OCI-LY3 (cell line): ENCODE results near the gene OSBPL2.

ENCODE experiments used
- H2AFZ ChIP-seq: fragments of 200-600, 300-600 bp; shearing (Covaris generic); 2 replicates; pipeline ENCODE4 v1.6.0; 2014; ENCODE audit warnings: antibody characterized with exemption, low read depth, low read length
- H3K27ac ChIP-seq: fragments of 200-600, 300-600 bp; sonication (generic); 2 replicates; pipeline ENCODE4 v1.5.1; 2014; ENCODE audit warnings: mild to moderate bottlenecking, low read length, moderate library complexity, mixed read lengths
- H3K27me3 ChIP-seq: fragments of 200-600, 300-600 bp; sonication (generic); 2 replicates; pipeline ENCODE4 v1.6.1; 2014; ENCODE audit warnings: low read depth, low read length, mixed read lengths
- H3K36me3 ChIP-seq: fragments of 200-600, 300-600 bp; sonication (generic); replicated peaks from 2 replicates; pipeline ENCODE3; 2014; ENCODE audit warnings: low read depth, low read length, mixed read lengths
- H3K4me1 ChIP-seq: fragments of 300-600, 200-600 bp; sonication (generic); 2 replicates; pipeline ENCODE4 v1.6.1; 2014; ENCODE audit warnings: low read length, mixed read lengths
- H3K4me2 ChIP-seq: fragments of 200-600, 300-600 bp; sonication (generic); 2 replicates; pipeline ENCODE4 v1.6.1; 2014; ENCODE audit warnings: low read length, mixed read lengths
- H3K4me3 ChIP-seq: fragments of 300-600, 200-600 bp; sonication (generic); 2 replicates; pipeline ENCODE4 v1.5.1; 2014; ENCODE audit warnings: antibody characterized with exemption, mild to moderate bottlenecking, low read length, moderate library complexity
- H3K79me2 ChIP-seq: fragments of 300-600, 200-600 bp; shearing (Covaris generic); 2 replicates; pipeline ENCODE4 v1.6.1; 2014; ENCODE audit warnings: mild to moderate bottlenecking, low read length, mixed read lengths
- H3K9ac ChIP-seq: fragments of 300-600, 200-600 bp; shearing (Covaris generic); 2 replicates; pipeline ENCODE4 v1.6.0; 2014; ENCODE audit warnings: mild to moderate bottlenecking, low read length, moderate library complexity
- H3K9me3 ChIP-seq: fragments of 200-600, 300-600 bp; shearing (Covaris generic); 2 replicates; pipeline ENCODE4 v1.6.1; 2014; ENCODE audit warnings: low read length, mixed read lengths; ENCODE audit not compliant: insufficient read depth
- H4K20me1 ChIP-seq: fragments of 200-600, 300-600 bp; sonication (generic); 2 replicates; pipeline ENCODE4 v1.6.1; 2016; ENCODE audit warnings: low read length, mixed read lengths; ENCODE audit not compliant: insufficient read depth
- EZH2phosphoT487 ChIP-seq: fragments of 200-600 bp; shearing (Covaris generic); IDR thresholded peaks from 2 replicates; pipeline ENCODE4 v1.6.1; 2018; ENCODE audit warnings: antibody characterized with exemption, mixed run types, low read depth
- TF ChIP-seq, protein P1 (sequence below): fragments of 200-600, 300-600 bp; sonication (generic); IDR thresholded peaks from 2 replicates; pipeline ENCODE4 v1.5.1; 2014; ENCODE audit warnings: antibody characterized with exemption, low read length, low read depth

Gene OSBPL2

DNA sequence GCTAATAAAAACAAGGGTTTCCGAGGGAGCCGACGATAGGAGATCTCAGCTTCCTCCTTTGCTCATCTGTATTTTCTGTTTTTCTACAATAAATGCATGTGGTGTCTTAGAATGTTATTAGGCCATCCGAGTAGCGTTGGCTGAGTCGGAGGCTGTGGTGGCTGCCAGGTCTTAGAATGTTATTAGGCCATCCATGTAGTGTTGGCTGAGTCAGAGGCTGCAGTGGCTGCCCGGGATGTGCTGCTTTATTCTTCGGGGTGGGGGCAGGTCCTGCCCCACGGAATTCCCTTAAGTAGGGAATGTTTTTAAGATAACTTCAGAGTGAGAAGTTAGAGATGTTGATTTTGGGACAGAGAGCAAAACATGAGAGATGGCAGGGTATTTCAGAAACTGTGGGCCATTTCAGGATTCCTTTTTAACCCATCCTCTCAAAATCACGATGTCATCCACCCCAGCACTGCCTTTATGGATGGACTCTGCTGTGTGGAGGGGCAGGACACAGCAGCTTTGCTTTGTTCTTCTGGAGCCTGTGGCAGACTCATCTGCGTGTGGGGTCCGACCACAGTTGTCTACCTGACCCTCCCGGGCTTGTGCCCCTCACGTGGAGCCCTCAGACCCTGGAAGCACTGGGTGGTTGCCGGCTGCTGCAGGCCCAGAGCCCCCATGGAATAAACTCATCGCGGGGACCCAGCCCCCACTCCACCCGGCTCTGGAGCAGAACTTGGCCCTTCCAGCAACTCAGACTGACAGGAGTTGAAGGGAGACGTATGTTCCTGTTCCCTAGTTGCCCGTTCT, 20.4 kb downstream of the OSBPL2 start:
- Histone ChIP-seq H3K36me3 (peaks cover 13% of the 10 kb centered on the region), H2AFZ (no peak overlapping the region), H3K79me2 (peaks cover 5% of the 10 kb centered on the region), H3K4me1 (no peaks in the 10 kb centered on the region), H3K27me3 (no peaks in the 10 kb centered on the region), H3K9me3 (no peaks in the 10 kb centered on the region), H3K27ac (no peak overlapping the region), H4K20me1 (peaks cover 28% of the 10 kb centered on the region), H3K4me3 (no peak overlapping the region), H3K9ac (no peak overlapping the region), H3K4me2 (no peak overlapping the region)
- TF ChIP-seq EZH2phosphoT487 = no peak
- TF ChIP-seq, protein P1, sequence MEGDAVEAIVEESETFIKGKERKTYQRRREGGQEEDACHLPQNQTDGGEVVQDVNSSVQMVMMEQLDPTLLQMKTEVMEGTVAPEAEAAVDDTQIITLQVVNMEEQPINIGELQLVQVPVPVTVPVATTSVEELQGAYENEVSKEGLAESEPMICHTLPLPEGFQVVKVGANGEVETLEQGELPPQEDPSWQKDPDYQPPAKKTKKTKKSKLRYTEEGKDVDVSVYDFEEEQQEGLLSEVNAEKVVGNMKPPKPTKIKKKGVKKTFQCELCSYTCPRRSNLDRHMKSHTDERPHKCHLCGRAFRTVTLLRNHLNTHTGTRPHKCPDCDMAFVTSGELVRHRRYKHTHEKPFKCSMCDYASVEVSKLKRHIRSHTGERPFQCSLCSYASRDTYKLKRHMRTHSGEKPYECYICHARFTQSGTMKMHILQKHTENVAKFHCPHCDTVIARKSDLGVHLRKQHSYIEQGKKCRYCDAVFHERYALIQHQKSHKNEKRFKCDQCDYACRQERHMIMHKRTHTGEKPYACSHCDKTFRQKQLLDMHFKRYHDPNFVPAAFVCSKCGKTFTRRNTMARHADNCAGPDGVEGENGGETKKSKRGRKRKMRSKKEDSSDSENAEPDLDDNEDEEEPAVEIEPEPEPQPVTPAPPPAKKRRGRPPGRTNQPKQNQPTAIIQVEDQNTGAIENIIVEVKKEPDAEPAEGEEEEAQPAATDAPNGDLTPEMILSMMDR = no peak

DNA sequence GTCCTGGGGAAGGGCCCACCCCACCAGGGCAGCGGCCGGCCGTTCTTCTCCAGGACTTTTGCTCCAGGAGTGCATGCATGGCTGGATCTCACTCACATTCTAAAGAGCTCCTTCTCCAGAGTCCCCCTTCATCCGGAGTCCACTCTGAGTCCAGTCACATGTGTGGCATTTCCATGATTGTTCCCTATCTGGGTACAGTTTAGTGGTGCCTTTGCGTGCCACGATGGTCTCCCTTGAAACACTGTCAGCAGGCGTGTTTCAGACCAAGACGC, 20.9 kb downstream of the OSBPL2 start:
- H3K79me2 ChIP-seq = peaks cover 2% of the 10 kb centered on the region; the same call in 1 of the 2 replicates
- TF ChIP-seq EZH2phosphoT487 = no peak
- no peaks in the 10 kb centered on the region for H3K27me3 ChIP-seq
- no peak overlapping the region for H3K9ac ChIP-seq
- peaks cover 13% of the 10 kb centered on the region for H3K36me3 ChIP-seq
- H4K20me1 ChIP-seq = peaks cover 25% of the 10 kb centered on the region
- H3K4me1 ChIP-seq = no peaks in the 10 kb centered on the region
- H3K4me3 ChIP-seq = no peak overlapping the region
- H3K27ac ChIP-seq = no peak overlapping the region
- H3K9me3 ChIP-seq = no peaks in the 10 kb centered on the region
- H3K4me2 ChIP-seq = no peak overlapping the region
- H2AFZ ChIP-seq = no peak overlapping the region

DNA sequence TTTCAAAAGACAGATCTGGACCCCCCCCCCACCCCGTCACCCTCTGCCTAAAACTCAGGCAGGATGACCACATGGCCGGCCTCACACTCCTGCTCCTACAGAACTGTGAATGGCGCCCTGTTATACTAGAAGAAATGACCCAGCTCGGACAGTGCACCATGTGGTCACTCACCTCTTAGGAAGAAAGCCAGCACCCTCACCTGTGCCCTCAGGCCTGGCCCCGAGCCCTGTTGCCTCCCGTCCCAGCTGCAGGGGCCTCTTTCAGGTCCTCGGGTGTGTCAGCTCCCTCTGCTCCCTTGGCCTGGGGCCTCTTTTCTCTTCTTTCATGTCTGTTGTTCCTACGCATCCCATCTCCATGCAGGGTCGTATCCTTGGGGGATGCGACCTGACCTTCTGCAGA, 23.7 kb downstream of the OSBPL2 start:
- H3K27me3 ChIP-seq = no peaks in the 10 kb centered on the region
- no peak overlapping the region for H3K9ac ChIP-seq
- H3K9me3 ChIP-seq = no peaks in the 10 kb centered on the region
- no peak overlapping the region for H3K4me3 ChIP-seq
- peaks cover 11% of the 10 kb centered on the region; the same call in 1 of the 2 replicates for H4K20me1 ChIP-seq
- no peak overlapping the region for H3K4me2 ChIP-seq
- no peak overlapping the region for H3K27ac ChIP-seq
- H2AFZ ChIP-seq = no peak overlapping the region
- no peaks in the 10 kb centered on the region for H3K4me1 ChIP-seq
- H3K79me2 ChIP-seq = no peaks in the 10 kb centered on the region
- TF ChIP-seq, protein P1 = no peak
- no peak for TF ChIP-seq EZH2phosphoT487
- H3K36me3 ChIP-seq = peaks cover 23% of the 10 kb centered on the region

DNA sequence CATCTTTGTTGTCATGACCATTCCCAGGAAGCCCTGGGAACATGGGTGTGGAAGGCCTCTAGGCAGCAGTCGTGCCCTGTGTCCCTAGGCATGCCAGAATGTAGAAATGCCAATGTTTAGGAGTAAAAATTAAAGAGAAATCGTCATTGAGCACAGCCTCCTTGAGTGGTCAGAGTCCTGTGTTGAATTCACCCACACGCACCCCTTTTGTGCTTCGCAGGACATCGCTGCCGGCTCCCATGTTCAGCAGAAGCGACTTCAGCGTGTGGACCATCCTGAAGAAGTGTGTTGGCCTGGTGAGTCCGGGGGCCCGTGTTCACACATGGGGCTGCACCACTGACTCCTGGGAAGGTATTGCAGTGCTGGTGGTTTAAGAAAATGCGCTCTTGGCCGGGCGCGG, 25.1 kb downstream of the OSBPL2 start:
- TF ChIP-seq, protein P1 = no peak
- no peak for TF ChIP-seq EZH2phosphoT487
- Histone ChIP-seq H3K27me3 (no peaks in the 10 kb centered on the region), H3K79me2 (no peaks in the 10 kb centered on the region), H3K4me2 (no peak overlapping the region), H3K36me3 (peaks cover 23% of the 10 kb centered on the region), H3K27ac (no peak overlapping the region), H2AFZ (no peak overlapping the region), H3K4me3 (no peak overlapping the region), H3K4me1 (no peaks in the 10 kb centered on the region), H4K20me1 (0 out of 2 replicates have a peak, but pooled peaks cover 5% of the 10 kb centered on the region), H3K9ac (no peak overlapping the region), H3K9me3 (no peaks in the 10 kb centered on the region)
